Body of pancreas (tissue), 4 donors: ENCODE measurements around the gene RXFP4. TPM values are rescaled to one million over a fixed set of nuclear protein-coding genes. Genes with fewer than 3 reads are reported as not detected.
A peak's percentile ranks its signal among the peaks of the same experiment; 100 is the strongest.
"Not testable (repeated sequence)": the region's sequence is repeated elsewhere in the genome, so short reads cannot be mapped to it uniquely, and the experiment has no call there.

Source experiments
- ATAC-seq: fragments of 150-250 bp; one replicate; pipeline ENCODE4 v1.9.1; 2016
- DNase-seq, 4 donors: peaks; one replicate each; pipeline ENCODE4 v3.0.0-alpha.2; 2019
- H3K27ac ChIP-seq, 4 donors: fragments of 200-600 bp; sonication (generic); 1 replicate in 3 of 4; 2 replicates in 1 of 4; pipeline versions ENCODE4 v1.5.1 to v1.6.1; 2016 to 2019; ENCODE audit warnings: mild to moderate bottlenecking in 1 of 4, mixed read lengths in 1 of 4, moderate library complexity in 1 of 4
- H3K27me3 ChIP-seq, 2 donors: fragments of 200-600 bp; sonication (generic); one replicate each; pipeline ENCODE4 v1.6.0; 2016; ENCODE audit warnings: mild to moderate bottlenecking in 1 of 2
- H3K36me3 ChIP-seq, 2 donors: fragments of 200-600 bp; sonication (generic); replicated peaks in 1 of 2; 2 replicates each; pipeline ENCODE4 v1.5.1; 2016; ENCODE audit warnings: low read depth in 2 of 2; ENCODE audit not compliant: insufficient read depth in 1 of 2
- H3K4me1 ChIP-seq: fragments of 200-600 bp; sonication (generic); one replicate; pipeline ENCODE4 v1.6.0; 2016
- H3K4me3 ChIP-seq, 2 donors: fragments of 200-600 bp; sonication (generic); 1 replicate in 1 of 2; 2 replicates in 1 of 2; pipeline ENCODE4 v1.5.1; 2016 to 2019
- H3K9me3 ChIP-seq, 3 donors: fragments of 200-600 bp; sonication (generic); 1 replicate in 2 of 3; 2 replicates in 1 of 3; pipeline ENCODE4 v1.5.1; 2016
- POLR2A ChIP-seq, 3 donors: fragments of 450-650 bp; IDR thresholded peaks; one replicate each; pipeline ENCODE4 v1.6.1; 2016; ENCODE audit warnings: antibody characterized with exemption in 3 of 3, mild to moderate bottlenecking in 2 of 3
- WGBS, 2 donors: methylation state at CpG; one replicate each; pipeline ENCODE4 v1.1.5; 2017; 5-methylcytosine and 5-hydroxymethylcytosine counted together
- intact Hi-C: fragments of 100-400 bp; cut with DNase I; formaldehyde crosslinking; loops from one replicate; pipeline ENCODE4 v1.15.1; 2023
- total RNA-seq, 2 donors: library from RNA; depleted of rRNA; stranded (reverse); fragments of >200 nt; gene quantifications; one replicate each; pipeline ENCODE4 v1.1.0, GENCODE V29; 2016
- TF ChIP-seq, protein P1 (sequence below), 7 experiments: fragments of 450-650 bp in 4 of 7; fragments of 200-600 bp in 3 of 7; sonication (generic) in 3 of 7; IDR thresholded peaks; one replicate each; pipeline ENCODE4 v1.5.1; 2016 to 2019; ENCODE audit warnings: antibody characterized with exemption in 7 of 7

The RXFP4 gene
- total RNA-seq: under 1 TPM in 1 of 2 donors, not detected in 1; 0.26 TPM

DNA sequence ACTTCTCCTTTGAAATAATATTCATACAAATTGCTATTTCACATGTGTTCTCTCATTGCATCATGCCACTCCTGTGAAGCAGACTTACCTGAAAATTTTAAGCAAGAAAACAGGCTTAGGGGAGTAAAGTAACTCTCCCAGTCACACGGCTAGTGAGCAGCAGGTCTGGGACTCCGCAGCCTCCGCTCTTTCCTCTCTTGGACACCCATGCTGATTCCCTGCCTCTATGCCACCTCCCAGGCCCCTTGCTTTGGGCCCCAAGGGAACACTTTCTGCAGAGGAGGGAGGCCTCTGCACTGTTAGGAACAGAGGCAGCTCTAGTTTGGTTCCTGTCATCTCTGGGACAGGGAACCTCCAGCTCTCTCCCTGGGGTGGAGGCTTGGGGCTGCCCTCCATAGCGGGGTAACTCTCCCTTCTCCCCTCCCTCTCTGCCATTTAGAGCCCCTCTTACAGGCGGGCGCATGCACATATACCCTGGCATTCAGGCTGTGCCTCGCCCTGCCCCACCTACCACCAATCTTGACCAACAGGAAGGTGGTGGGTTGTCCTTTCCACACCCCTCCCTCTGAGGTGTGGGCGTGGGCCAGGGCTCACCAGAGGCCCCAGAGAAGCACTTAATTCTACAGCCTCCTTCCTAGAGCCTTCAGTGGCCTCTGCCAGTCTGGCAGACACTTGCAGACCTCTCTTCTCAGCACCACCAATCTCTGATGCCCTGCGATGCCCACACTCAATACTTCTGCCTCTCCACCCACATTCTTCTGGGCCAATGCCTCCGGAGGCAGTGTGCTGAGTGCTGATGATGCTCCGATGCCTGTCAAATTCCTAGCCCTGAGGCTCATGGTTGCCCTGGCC, at the start of gene RXFP4:
Gene RXFP4 (plus strand): TSS at position 646 of the 852 bp plus-strand sequence. CDS start 72 bp downstream, at position 718.
- WGBS, 2 donors: 53 to 62% methylated on average over 11 of the region's 11 CpGs
- Histone ChIP-seq H3K36me3 (no peaks in the 10 kb centered on the region), H3K9me3 (no peaks in the 10 kb centered on the region), H3K27me3 (no peaks in the 10 kb centered on the region), H3K4me1 (peaks cover 56% of the 10 kb centered on the region), H3K27ac (peak within 1 kb of the TSS; percentile 73 to 84 (median 81)), H3K4me3 (no peak within 1 kb of the TSS)
- ATAC-seq: peak; percentile 33
- no peak for TF ChIP-seq POLR2A (IDR thresholded peaks at IDR 0.05)
- TF ChIP-seq, protein P1, sequence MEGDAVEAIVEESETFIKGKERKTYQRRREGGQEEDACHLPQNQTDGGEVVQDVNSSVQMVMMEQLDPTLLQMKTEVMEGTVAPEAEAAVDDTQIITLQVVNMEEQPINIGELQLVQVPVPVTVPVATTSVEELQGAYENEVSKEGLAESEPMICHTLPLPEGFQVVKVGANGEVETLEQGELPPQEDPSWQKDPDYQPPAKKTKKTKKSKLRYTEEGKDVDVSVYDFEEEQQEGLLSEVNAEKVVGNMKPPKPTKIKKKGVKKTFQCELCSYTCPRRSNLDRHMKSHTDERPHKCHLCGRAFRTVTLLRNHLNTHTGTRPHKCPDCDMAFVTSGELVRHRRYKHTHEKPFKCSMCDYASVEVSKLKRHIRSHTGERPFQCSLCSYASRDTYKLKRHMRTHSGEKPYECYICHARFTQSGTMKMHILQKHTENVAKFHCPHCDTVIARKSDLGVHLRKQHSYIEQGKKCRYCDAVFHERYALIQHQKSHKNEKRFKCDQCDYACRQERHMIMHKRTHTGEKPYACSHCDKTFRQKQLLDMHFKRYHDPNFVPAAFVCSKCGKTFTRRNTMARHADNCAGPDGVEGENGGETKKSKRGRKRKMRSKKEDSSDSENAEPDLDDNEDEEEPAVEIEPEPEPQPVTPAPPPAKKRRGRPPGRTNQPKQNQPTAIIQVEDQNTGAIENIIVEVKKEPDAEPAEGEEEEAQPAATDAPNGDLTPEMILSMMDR (IDR thresholded peaks at IDR 0.05): no peak
- DNase-seq: no peak
- intact Hi-C loops: loop anchor here (5.0 kb wide), 1 partner anchor 51 kb away; no protein-coding TSS in a partner anchor

- no peak overlapping the region for H3K4me3 ChIP-seq
- no peaks in the 10 kb centered on the region for H3K27me3 ChIP-seq
- ATAC-seq (no peak), DNase-seq (no peak)
- intact Hi-C loops: no loop called here
- WGBS, 2 donors: 36 to 42% methylated on average over 3 of the region's 3 CpGs
- no peaks in the 10 kb centered on the region for H3K9me3 ChIP-seq
- H3K36me3 ChIP-seq: peaks cover 0 to 1% of the 10 kb centered on the region in 2 donors
- peak overlapping the region; percentile 17 to 79 (median 47) for H3K27ac ChIP-seq
- peaks cover 18% of the 10 kb centered on the region for H3K4me1 ChIP-seq
- TF ChIP-seq POLR2A (IDR thresholded peaks at IDR 0.05): no peak
- TF ChIP-seq, protein P1 (IDR thresholded peaks at IDR 0.05): no peak
Observed at GRCh38 chr1:155892796-155893195, 48.6 kb upstream of the RXFP4 start.

DNA sequence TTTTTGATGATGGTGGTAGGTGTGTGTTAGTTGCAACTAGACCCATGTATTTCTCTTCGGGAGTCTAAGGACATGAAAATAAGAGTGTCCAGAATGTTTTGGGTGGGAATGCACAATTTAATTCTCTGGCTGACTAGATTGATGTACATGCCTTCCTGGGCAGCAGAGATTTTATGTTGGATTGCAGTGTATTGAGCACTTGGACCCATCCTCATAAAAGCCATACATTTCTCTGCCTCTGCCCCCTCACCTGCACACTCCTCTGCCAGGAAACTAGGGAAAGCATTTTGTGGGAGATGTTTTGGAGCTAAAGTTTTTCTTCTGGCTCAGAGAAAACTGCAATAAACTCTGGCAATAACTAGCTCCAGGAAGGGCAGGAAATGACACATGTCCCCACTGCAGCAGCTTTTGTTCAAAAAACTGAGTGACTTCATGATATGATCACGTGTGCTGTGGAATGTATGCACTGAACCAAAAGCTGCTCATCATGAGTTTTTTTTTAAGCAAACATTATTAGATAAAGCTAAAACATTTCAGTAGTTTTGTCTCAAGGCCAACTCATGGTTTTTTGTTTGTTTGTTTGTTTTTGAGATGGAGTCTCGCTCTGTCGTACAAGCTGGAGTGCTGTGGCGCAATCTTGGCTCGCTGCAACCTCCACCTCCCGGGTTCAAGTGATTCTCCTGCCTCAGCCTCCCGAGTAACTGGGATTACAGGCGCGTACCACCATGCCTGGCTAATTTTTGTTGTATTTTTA, 47.9 kb upstream of the RXFP4 start:
- Histone ChIP-seq H3K27me3 (no peaks in the 10 kb centered on the region), H3K36me3 (peaks cover 0 to 4% of the 10 kb centered on the region in 2 donors), H3K9me3 (no peaks in the 10 kb centered on the region), H3K4me3 (no peak overlapping the region), H3K4me1 (peaks cover 18% of the 10 kb centered on the region), H3K27ac (peak overlapping the region in 3 of 4 donors; percentile 44 to 79 (median 50))
- TF ChIP-seq, protein P1 (IDR thresholded peaks at IDR 0.05): no peak
- no peak for TF ChIP-seq POLR2A (IDR thresholded peaks at IDR 0.05)
- DNase-seq (peak in 1 of 4 donors; percentile 26), ATAC-seq (peak; percentile 74)
- 55 to 62% methylated on average over 10 of the region's 10 CpGs for WGBS, 2 donors
- intact Hi-C loops: no loop called here

DNA sequence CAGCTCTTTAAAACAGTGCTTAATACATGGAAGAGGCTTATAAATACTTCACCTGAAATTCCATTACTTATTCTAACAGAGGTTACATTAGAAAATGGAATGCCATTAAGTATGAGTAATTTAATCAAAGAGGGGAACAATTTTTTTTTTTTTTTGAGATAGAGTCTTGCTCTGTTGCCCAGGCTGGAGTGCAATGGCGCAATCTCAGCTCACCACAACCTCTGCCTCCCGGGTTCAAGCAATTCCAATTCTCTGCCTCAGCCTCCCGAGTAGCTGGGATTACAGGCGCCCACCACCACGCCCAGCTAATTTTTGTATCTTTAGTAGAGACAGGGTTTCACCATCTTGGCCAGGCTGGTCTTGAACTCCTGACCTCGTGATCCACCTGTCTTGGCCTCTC, 45.8 kb upstream of the RXFP4 start:
- intact Hi-C loops, H3K27me3 ChIP-seq, H3K27ac ChIP-seq, ATAC-seq, H3K4me3 ChIP-seq, DNase-seq, H3K9me3 ChIP-seq: not testable (repeated sequence)
- Histone ChIP-seq H3K4me1 (peaks cover 18% of the 10 kb centered on the region), H3K36me3 (peaks cover 6 to 19% of the 10 kb centered on the region in 2 donors)
- 86 to 93% methylated on average over 6 of the region's 6 CpGs for WGBS, 2 donors

- H3K9me3 ChIP-seq, H3K4me3 ChIP-seq, ATAC-seq, DNase-seq, H3K27me3 ChIP-seq, H3K27ac ChIP-seq, intact Hi-C loops: not testable (repeated sequence)
- 90 to 92% methylated on average over 8 of the region's 8 CpGs for WGBS, 2 donors
- peaks cover 18% of the 10 kb centered on the region for H3K4me1 ChIP-seq
- peaks cover 15 to 23% of the 10 kb centered on the region in 2 donors for H3K36me3 ChIP-seq
Observed at GRCh38 chr1:155896476-155896875, 45.0 kb upstream of the RXFP4 start.
